ENCODE measurements around the gene TAGLN.

Gene TAGLN

DNA sequence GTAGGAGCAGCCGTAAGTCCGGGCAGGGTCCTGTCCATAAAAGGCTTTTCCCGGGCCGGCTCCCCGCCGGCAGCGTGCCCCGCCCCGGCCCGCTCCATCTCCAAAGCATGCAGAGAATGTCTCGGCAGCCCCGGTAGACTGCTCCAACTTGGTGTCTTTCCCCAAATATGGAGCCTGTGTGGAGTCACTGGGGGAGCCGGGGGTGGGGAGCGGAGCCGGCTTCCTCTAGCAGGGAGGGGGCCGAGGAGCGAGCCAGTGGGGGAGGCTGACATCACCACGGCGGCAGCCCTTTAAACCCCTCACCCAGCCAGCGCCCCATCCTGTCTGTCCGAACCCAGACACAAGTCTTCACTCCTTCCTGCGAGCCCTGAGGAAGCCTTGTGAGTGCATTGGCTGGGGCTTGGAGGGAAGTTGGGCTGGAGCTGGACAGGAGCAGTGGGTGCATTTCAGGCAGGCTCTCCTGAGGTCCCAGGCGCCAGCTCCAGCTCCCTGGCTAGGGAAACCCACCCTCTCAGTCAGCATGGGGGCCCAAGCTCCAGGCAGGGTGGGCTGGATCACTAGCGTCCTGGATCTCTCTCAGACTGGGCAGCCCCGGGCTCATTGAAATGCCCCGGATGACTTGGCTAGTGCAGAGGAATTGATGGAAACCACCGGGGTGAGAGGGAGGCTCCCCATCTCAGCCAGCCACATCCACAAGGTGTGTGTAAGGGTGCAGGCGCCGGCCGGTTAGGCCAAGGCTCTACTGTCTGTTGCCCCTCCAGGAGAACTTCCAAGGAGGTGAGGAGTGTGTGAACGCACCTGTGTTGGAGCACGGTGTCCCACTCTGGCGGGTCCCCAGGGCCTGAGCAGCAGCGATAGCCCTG, at the start of gene TAGLN:
Gene TAGLN, plus strand, starts transcription at position 318 of the 863 bp plus-strand sequence. CDS start 3,644 bp downstream, outside the sequence.
- no peak for DNase-seq (ENCODE audit: low read depth in 2 of 2)

DNA sequence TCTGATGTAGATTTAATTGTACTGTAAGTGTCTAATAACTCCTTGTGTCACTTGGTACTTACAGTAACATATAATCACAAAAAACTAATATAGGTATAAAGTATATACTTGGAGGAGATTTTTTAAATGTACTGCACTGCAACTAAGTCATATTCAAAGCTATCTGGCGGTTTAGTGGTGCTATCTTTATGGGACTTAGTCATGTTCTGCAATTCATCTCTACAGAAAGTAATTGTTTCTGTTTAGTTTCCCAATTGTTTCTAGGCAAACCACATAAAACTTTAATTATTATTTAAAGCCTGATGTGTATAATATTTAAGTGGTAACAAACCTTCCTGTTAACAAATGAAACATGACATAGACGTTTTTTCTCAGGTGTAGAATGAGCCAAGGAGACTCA, 47.1 kb upstream of the TAGLN start:
- DNase-seq (ENCODE audit: low read depth in 2 of 2) = no peak

DNA sequence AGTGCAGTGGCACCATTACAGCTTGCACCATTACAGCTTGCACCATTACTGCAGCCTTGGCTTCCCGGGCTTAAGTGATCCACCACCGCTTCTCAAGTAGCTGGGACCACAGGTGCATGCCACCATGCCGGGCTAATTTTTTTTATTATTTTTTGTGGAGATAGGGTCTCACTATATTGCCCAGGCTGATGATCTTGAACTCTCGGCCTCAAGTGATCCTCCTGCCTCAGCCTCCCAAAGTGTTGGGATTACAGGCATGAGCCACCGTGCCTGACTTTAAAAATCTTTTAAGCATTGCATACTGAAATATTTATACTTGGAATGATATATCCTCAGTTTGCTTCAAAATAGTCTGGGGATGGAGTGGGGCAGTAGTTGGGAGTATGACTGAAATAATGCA, 44.7 kb upstream of the TAGLN start:
- DNase-seq (ENCODE audit: low read depth in 2 of 2) = no peak

DNA sequence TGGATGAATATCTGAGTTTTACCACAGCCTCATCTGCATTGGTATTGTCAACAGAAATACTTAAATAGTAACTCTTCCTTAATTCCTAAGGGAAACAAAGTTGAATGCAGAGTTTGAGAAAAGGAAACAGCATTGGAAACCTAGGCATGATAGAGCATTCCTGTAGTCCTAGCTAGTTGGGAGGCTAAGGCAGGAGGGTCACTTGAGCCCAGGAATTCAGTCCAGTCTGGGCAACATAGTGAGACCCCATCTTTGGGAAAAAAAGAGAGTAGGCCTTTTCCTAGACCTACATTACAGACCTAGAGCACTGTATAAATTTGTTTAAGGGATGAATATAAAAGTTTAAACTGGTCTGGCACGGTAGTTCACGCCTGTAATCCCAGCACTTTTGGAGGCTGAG, 41.7 kb upstream of the TAGLN start:
- DNase-seq (ENCODE audit: low read depth in 2 of 2) = no peak

DNA sequence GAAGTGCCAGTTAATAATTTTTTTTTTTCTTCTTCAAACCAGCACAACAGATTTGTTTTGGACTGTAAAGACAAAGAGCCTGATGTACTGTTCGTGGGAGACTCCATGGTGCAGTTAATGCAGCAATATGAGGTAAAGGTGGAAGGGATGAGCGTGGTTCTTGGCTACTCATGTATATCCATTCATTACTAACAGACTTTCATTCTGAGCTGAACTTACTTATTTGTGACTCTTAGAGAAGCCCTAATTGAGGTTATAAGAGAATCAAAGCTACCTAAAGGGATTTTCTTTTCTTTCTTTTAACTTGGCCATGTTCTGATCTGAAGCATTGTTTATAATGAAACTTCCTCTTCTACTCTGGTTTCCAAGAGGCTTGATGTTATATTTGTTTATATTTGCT, 39.3 kb upstream of the TAGLN start:
- no peak for DNase-seq (ENCODE audit: low read depth in 2 of 2)

DNA sequence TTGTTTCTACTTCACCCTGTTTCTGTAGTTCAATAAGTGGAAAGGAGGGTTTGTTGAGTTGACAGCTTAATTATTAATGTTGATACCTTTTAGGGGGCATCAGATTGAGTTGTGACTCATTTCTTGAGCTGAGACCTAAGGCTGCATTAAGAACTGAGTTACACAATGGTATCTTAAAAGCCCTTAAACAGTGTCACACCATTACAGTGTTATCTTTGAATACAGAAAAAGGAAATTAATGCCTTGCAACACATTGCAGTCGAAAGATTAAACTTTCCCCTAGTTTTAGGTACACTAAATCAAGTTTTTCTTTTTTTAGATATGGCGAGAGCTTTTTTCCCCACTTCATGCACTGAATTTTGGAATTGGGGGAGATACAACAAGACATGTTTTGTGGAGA, 38.3 kb upstream of the TAGLN start:
- no peak for DNase-seq (ENCODE audit: low read depth in 2 of 2)

DNA sequence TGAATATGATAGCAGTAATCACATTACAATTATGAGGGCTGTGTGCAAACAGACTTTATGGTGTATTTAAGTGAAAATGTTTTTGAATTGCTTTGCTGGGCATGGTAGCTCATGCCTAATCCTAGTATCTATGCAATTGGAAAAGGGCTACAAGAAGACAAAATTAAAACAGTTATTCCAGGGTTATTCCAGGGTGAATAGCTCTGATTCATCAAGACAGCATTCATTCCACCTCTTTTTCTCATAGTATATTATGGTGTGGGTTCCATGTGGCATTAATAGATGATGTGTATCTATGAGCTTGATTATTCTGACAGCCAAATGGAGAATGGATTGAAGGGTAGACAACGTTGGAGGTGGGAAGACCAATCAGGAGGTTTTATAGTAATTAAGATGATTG, 32.7 kb upstream of the TAGLN start:
- no peak for DNase-seq (ENCODE audit: low read depth in 2 of 2)

DNA sequence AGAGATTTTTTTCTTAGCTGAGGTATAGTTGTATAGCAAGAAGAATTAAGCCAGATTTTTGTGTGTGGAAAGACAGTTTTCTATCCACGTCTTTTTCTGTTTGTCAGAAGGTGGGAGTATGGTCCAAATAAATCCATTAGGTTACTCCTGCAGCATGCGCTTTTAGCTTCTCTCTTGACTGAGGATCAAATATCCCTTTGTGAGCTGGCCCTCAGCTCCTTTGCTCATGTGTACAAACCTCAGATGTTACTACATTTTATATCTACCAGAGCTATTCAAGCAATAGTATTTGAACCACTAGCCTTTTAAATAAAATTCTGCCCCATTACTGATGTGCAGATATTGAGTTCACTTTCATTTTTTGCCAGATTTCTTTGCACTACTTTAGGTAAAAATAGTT, 29.4 kb upstream of the TAGLN start:
- DNase-seq (ENCODE audit: low read depth in 2 of 2) = no peak

DNA sequence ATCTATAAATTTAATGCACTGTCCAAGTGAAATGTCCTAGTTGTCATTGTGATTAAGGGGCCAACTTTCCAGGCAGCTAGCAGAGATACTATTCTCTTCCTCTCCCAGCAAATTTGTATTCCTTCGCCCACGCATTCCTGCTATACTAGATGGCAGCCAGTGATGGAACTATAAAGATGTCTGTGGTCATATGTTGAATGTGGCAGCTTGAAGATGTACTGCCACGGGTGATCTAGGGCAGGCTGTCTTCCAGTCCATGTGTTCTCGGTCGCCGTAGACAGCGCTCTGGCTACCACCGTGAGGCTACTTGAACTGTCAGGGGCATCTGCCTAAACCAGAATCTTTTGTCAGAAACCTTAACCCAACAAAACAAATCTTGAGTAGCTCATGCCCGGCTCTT, 29.0 kb upstream of the TAGLN start:
- DNase-seq (ENCODE audit: low read depth in 2 of 2) = no peak

DNA sequence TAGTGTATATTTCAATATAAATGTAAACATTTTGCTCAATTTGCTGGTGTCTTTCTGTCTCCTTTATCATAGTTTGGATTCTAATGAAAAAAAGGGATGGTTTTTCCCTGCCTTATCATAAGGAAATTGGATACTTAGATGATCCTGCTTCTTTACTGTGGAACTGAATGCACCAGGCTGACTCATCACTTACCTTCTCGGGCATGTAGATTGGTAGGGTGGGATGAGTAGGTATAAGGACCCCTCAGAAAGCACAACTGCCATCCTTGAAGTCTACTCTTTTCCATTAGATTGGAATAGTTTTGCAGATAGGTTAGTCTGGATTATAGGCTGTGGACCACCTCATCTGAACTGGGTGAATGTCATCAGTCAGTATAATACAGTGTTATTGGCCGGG, 28.2 kb upstream of the TAGLN start:
- DNase-seq (ENCODE audit: low read depth in 2 of 2) = no peak

DNA sequence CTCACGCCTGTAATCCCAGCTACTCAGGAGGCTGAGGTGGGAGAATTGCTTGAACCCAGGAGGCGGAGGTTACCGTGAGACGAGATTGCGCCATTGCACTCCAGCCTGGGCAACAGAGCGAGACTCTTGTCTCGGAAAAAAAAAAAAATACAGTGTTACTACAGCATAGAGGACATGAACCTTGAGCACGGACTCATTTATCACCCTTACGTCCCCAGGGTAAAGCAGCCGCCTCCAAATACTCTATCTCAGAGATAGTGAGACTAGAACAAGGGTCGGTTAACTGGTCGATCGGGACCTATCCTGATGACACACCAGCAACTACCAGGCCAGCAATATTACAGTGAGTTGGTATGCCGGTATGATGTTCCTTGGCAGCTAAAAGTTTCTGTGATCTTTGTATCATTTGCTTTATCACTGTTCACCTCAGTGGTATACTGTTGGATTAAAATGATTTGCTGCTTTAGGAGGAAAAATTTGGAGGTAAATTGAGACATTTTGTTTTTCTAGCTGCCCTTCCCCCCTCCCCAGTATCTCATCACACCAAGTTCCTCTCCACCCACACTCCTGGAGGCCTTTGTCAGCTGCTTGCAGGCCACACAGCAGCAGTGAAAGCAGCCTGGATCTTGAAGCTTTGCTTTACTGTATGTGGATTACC, 27.6 kb upstream of the TAGLN start:
- DNase-seq (ENCODE audit: low read depth in 2 of 2) = no peak

DNA sequence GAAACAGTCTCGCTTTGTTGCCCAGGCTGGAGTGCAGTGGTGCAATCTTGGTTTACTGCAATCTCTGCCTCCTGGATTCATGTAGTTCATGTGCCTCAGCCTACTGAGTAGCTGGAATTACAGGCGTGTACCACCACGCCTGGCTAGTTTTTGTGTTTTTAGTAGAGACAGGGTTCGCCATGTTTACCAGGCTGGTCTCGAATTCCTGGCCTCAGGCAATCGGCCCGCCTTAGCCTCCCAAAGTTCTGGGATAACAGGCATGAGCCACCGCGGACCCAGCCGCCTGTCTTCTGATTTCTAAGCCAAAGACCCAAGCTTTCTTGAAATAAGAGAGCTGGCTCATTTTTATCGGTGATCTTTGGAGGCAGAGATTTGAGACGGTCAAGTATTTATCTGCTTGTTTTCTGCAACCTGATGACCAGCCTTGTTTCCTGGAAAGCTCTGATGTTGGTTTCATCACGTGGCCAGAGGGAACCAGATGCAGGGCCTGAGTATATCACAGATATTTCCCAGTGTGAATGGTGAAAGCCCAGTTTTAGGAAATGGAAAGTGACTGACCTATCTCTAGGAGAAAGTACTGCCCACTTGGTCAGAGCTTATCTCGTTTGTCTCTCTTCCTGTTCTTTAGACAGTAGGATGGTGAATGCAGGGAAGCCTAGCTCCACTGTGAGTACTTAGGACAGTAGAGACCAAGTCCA, 26.3 kb upstream of the TAGLN start:
- no peak for DNase-seq (ENCODE audit: low read depth in 2 of 2)

DNA sequence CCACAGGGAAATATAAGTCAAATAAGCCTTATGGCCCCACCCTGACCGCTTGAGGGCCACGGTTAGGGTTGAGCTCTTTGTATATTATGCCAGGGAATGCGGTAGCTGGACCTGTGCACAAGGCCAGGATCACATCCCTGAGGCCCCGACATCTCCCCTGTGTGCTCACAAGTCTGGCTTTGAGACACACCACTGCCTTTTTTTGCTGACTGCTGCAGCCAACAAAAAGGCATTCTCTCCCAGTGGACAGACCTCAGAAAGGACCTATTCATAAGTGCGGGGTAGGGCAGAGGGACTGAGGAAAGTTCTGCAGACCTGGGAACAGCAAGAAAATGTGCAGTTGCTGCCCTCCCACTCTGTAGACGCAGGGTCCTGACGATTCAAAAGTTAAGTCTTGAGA, 24.1 kb upstream of the TAGLN start:
- DNase-seq (ENCODE audit: low read depth in 2 of 2) = no peak

DNA sequence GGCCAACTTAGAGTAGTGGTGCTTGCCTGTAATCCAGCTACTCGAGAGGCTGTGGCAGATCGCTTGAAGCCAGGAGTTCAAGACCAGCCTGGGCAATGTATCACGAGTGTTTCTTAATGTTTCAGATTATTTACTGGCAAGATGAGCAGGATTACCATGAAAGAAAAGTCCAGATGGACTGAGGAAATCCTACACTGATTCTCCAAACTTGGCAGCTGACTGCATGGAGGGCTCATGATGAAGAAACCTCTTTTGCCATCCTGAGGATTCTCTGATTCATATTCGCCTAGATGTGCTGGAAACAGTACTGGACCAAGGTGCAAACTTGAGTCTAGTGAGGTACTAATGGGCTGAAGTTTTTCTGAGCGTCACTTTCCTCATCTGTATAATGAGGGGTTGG, 23.4 kb upstream of the TAGLN start:
- DNase-seq (ENCODE audit: low read depth in 2 of 2) = no peak

DNA sequence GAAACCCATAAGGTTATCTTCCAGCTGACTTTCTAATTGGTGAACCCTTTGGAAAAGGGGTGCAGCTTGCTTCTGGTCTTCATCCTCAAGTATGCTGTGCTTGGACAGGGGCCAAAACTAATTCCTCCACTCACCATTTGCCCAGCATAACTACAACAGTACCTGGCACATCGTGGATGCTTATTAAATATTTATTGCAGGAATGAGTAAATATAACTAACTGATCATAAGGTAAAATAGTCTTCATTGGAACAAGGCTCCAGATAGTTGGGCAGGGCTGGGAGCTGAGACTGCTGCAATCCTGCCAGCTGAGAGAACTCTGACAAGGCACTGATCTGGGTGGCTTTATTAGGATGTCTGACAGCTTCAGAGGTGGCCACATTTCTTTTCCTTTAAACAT, 23.0 kb upstream of the TAGLN start:
- DNase-seq (ENCODE audit: low read depth in 2 of 2) = no peak

DNA sequence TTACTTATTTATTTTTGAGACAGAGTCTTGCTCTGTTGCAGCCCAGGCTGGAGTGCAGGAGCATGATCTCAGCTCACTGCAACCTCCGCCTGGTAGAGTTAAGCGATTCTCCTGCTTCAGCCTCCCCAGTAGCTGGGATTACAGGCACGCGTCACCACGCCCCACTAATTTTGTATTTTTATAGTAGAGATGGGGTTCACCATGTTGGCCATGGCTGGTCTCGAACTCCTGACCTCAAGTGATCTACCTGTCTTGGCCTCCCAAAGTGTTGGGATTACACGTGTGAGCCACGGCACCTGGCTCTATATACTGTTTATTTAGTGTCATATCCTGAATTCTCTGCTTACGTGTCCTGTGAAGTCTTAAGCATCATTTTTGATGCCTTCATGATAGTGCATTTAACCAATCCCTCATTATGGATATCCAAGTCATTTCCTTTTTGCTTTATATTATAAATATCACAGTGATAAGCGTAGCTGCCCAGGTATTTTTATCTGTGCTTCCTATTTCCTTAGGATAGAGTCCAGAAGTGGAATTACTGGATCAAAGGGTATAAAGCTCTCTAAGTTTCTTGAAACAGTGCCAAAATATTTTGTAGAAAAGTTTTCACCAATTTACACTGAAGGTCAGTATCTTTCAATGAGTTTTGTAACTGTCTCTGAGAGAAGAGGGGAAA, 21.5 kb upstream of the TAGLN start:
- no peak for DNase-seq (ENCODE audit: low read depth in 2 of 2)

DNA sequence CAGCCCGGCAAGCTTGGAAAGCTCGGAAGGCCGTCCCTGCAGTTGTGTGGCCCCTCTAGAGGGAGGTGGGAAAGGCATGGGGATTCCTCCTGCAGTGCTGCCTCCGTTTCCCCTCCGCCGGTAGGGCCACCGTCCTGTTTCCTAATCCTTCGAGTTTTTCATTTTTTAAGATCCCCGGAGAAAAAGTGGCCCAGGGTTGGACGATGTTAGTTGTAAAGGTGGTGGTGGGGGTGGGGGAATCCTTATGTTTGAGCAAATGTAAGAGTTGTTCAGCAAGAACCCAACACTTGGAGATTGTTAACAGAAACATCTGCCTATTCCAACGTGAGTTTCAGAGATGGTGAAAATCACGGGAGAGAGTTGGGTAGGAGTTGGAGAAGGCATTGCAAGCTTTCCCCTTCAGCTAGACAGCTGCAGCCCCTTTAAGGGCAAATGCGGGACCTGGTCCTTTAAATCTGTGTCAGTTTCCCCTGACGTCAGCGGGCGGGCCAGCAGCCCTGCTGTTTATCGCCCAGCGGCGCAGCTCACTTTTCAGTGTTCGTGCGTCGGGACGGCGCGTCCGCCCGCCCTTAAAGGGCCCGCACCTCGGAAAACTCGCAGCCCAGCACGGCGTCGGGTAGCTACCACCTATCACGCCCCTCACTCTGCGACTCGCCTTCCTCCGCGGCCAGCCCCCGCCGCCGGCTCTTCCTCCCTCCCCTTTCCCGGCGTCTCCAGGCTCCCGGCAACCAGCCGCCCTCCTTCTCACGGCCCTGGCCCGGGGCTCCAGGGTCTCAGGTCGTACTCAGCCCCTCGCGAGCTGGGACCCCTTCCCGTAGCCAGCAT, 20.7 kb upstream of the TAGLN start, which contains the start of gene SIDT2:
Gene SIDT2, plus strand, starts transcription at position 534 of the 825 bp plus-strand sequence. CDS start 521 bp downstream, outside the sequence.
- peak; percentile 55 to 68 for DNase-seq (ENCODE audit: low read depth in 2 of 2)

DNA sequence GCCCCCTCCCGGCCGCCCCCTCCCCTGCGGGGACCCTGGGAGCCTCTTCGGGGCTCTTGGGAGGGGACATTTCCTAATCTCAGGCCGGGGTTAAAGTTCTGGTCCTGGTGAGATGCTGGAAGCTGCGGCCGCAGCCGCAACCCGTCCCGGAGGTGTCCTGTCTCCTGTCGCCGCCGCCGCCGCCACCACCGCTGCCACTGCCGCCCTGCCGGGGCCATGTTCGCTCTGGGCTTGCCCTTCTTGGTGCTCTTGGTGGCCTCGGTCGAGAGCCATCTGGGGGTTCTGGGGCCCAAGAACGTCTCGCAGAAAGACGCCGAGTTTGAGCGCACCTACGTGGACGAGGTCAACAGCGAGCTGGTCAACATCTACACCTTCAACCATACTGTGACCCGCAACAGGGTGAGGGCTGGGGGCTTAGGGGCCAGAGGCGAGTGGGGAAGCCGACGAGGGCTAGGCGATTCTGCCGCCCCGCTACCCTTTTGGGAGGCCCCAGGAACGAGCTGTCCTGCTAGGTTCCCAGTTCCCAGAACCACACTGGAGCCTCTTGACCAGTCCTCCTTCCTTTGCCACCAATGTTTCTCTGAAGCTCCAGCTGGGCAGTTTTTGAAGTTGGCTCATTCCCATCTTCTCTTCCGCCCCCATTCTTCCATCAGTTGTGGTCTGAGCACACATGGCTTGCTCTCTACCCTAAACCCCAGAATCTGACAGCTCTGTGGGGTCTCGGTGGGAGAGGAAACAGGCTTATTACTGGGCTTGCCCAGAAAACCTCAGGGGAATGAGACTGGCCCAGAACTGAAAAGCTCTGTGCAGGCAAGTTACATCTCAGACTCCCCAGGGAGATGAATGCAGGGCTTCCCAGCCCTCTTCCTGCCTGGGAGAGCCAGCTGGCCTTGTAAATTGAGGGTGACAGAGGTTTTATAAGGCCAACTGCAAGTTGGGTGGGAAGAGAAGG, 19.8 kb upstream of the TAGLN start:
- DNase-seq (ENCODE audit: low read depth in 2 of 2) = no peak

DNA sequence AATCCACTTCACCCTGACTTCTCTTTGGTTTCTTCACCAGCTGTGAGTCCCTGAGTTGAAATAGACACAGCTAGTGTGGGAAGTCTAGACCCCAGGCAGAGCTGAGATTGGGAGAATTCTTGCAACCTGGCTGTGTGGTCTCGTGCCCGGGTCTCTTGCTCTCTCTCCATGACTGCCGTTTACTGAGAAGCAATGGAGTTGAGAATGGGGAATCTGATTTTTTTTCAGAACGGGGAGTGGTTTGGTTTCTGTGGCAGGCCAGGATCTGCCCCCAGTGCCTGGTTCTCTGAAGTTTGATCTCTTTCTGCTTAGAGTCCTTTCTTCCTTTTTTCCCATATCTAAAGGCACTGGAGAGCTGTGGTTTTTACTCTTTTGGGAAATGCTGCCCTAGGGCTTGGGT, 19.1 kb upstream of the TAGLN start:
- DNase-seq (ENCODE audit: low read depth in 2 of 2) = no peak

All from stimulated activated CD4-positive, alpha-beta T cell treated with anti-CD3 and anti-CD28 coated beads, Interleukin-1b, Interleukin-23, amount 100 ng/mL, for 1 hour (primary cell).